Measurements from ENCODE around the gene TMEM132A. TPM values are rescaled to one million over a fixed set of nuclear protein-coding genes. Genes with fewer than 3 reads are reported as not detected.

The TMEM132A gene
- total RNA-seq, 1 experiment from 2014 or later, result 84.2 TPM

GRCh38 chr11:60924906-60925853 lies 920 bp downstream of the TMEM132A start:
- peaks cover 11% of the 10 kb centered on the region for H3K79me2 ChIP-seq (ENCODE audit: low read length)
- no peak for DNase-seq
- intact Hi-C loops (cut with micrococcal nuclease), result loop anchor here (1.0 kb wide), 1 partner anchor 10 kb away; no protein-coding TSS in a partner anchor
- H3K9me2 ChIP-seq (replicated peaks; ENCODE audit: low read length), result no peaks in the 10 kb centered on the region
- H3K9ac ChIP-seq (ENCODE audit: low read length), result peak overlapping the region; percentile 86
- peak overlapping the region; percentile 75 for H2AFZ ChIP-seq (ENCODE audit: low read length)
- peaks cover 6% of the 10 kb centered on the region; the same call in 1 of the 2 replicates for H4K20me1 ChIP-seq (ENCODE audit: low read length)
- peaks cover 26% of the 10 kb centered on the region for H3K4me1 ChIP-seq (ENCODE audit: insufficient read depth, low read length)
- peaks cover 13% of the 10 kb centered on the region; the same call in 1 of the 2 replicates for H3K36me3 ChIP-seq (ENCODE audit: low read depth, low read length)
- H3K27ac ChIP-seq (ENCODE audit: low read length), result peak overlapping the region; percentile 56
- H3K27me3 ChIP-seq (ENCODE audit: low read length), result no peaks in the 10 kb centered on the region
- no TSS peak for BruUV-seq (replicated peaks)
- H3K4me3 ChIP-seq (ENCODE audit: low read length), result peak overlapping the region; percentile 85
- H3K4me2 ChIP-seq (ENCODE audit: low read length), result peak overlapping the region; percentile 90
- CTCF ChIA-PET, result no interaction called here
- H3K9me3 ChIP-seq (ENCODE audit: low read length), result no peaks in the 10 kb centered on the region
- peak; percentile 36 for ATAC-seq
- no peak for TF ChIP-seq EZH2 (IDR thresholded peaks at IDR 0.05; ENCODE audit: low read length, unreplicated experiment)
- TF ChIP-seq EZH2phosphoT487 (IDR thresholded peaks at IDR 0.05; ENCODE audit: borderline replicate concordance, low read length), result no peak
- TF ChIP-seq CTCF (conservative IDR thresholded peaks at IDR 0.05; ENCODE audit: low read depth, low read length), result no peak
- POLR2A ChIA-PET (ENCODE audit: unreplicated experiment), result no interaction called here
- H3F3A ChIP-seq (ENCODE audit: low read length, unreplicated experiment), result no peaks in the 10 kb centered on the region

- no peaks in the 10 kb centered on the region for H3K9me2 ChIP-seq (replicated peaks; ENCODE audit: low read length)
- H3K9ac ChIP-seq (ENCODE audit: low read length), result no peak overlapping the region
- no peaks in the 10 kb centered on the region for H3K9me3 ChIP-seq (ENCODE audit: low read length)
- H4K20me1 ChIP-seq (ENCODE audit: low read length), result peaks cover 6% of the 10 kb centered on the region; the same call in 1 of the 2 replicates
- ChIA-PET CTCF (no interaction called here), POLR2A (ENCODE audit: unreplicated experiment) (no interaction called here)
- H3K4me1 ChIP-seq (ENCODE audit: insufficient read depth, low read length), result peaks cover 26% of the 10 kb centered on the region
- BruUV-seq (replicated peaks), result TSS peak; percentile 17
- peak overlapping the region; percentile 56 for H3K27ac ChIP-seq (ENCODE audit: low read length)
- peak overlapping the region; percentile 85 for H3K4me3 ChIP-seq (ENCODE audit: low read length)
- peak overlapping the region; percentile 90 for H3K4me2 ChIP-seq (ENCODE audit: low read length)
- H3K27me3 ChIP-seq (ENCODE audit: low read length), result no peaks in the 10 kb centered on the region
- H2AFZ ChIP-seq (ENCODE audit: low read length), result no peak overlapping the region
- H3K36me3 ChIP-seq (ENCODE audit: low read depth, low read length), result peaks cover 6% of the 10 kb centered on the region; the same call in 1 of the 2 replicates
- DNase-seq (peak; percentile 91), ATAC-seq (peak; percentile 48)
- intact Hi-C loops (cut with micrococcal nuclease), result no loop called here
- no peaks in the 10 kb centered on the region for H3F3A ChIP-seq (ENCODE audit: low read length, unreplicated experiment)
- peaks cover 11% of the 10 kb centered on the region for H3K79me2 ChIP-seq (ENCODE audit: low read length)
- TF ChIP-seq CTCF (conservative IDR thresholded peaks at IDR 0.05; ENCODE audit: low read depth, low read length) (peak; percentile 45; the same call in 1 of the 2 replicates), EZH2phosphoT487 (IDR thresholded peaks at IDR 0.05; ENCODE audit: borderline replicate concordance, low read length) (no peak)
Observed at GRCh38 chr11:60925868-60926267, 1.6 kb downstream of the TMEM132A start.

- no TSS peak for BruUV-seq (replicated peaks)
- no peaks in the 10 kb centered on the region for H3F3A ChIP-seq (ENCODE audit: low read length, unreplicated experiment)
- ATAC-seq (no peak), DNase-seq (no peak)
- no peak overlapping the region for H3K9ac ChIP-seq (ENCODE audit: low read length)
- H3K4me1 ChIP-seq (ENCODE audit: insufficient read depth, low read length), result peaks cover 26% of the 10 kb centered on the region
- no peak overlapping the region for H3K4me2 ChIP-seq (ENCODE audit: low read length)
- peaks cover 5% of the 10 kb centered on the region; the same call in 1 of the 2 replicates for H3K36me3 ChIP-seq (ENCODE audit: low read depth, low read length)
- no peak overlapping the region for H2AFZ ChIP-seq (ENCODE audit: low read length)
- H3K9me2 ChIP-seq (replicated peaks; ENCODE audit: low read length), result no peaks in the 10 kb centered on the region
- ChIA-PET POLR2A (ENCODE audit: unreplicated experiment) (no interaction called here), CTCF (no interaction called here)
- H3K27me3 ChIP-seq (ENCODE audit: low read length), result no peaks in the 10 kb centered on the region
- no peak for TF ChIP-seq EZH2 (IDR thresholded peaks at IDR 0.05; ENCODE audit: low read length, unreplicated experiment)
- TF ChIP-seq EZH2phosphoT487 (IDR thresholded peaks at IDR 0.05; ENCODE audit: borderline replicate concordance, low read length), result no peak
- no peak for TF ChIP-seq CTCF (conservative IDR thresholded peaks at IDR 0.05; ENCODE audit: low read depth, low read length)
- intact Hi-C loops (cut with micrococcal nuclease), result no loop called here
- peaks cover 11% of the 10 kb centered on the region for H3K79me2 ChIP-seq (ENCODE audit: low read length)
- no peak overlapping the region for H3K27ac ChIP-seq (ENCODE audit: low read length)
- H4K20me1 ChIP-seq (ENCODE audit: low read length), result peaks cover 6% of the 10 kb centered on the region; the same call in 1 of the 2 replicates
- H3K4me3 ChIP-seq (ENCODE audit: low read length), result no peak overlapping the region
- no peaks in the 10 kb centered on the region for H3K9me3 ChIP-seq (ENCODE audit: low read length)
Observed at GRCh38 chr11:60926500-60926899, 2.2 kb downstream of the TMEM132A start.

Data from PC-3 (cell line).